Gastroesophageal sphincter (tissue), 3 donors: ENCODE data around the gene CD7.

Source experiments
- EP300 ChIP-seq: sonication (generic); formaldehyde crosslinking; IDR thresholded peaks from one replicate; pipeline ENCODE4 v1.6.1; 2017; ENCODE audit warnings: antibody characterized with exemption, mild to moderate bottlenecking
- POLR2A ChIP-seq, 2 donors: fragments of 450-650 bp; IDR thresholded peaks; one replicate each; pipeline ENCODE4 v1.6.1; 2017; ENCODE audit warnings: antibody characterized with exemption in 2 of 2, mild to moderate bottlenecking in 2 of 2, moderate library complexity in 1 of 2
- POLR2AphosphoS5 ChIP-seq: sonication (generic); formaldehyde crosslinking; IDR thresholded peaks from one replicate; pipeline ENCODE4 v1.6.1; 2017; ENCODE audit warnings: antibody characterized with exemption
- TF ChIP-seq, protein P1 (sequence below), 4 experiments: fragments of 200-600 bp in 2 of 4; fragments of 450-650 bp in 2 of 4; sonication (generic) in 1 of 4; IDR thresholded peaks; one replicate each; pipeline ENCODE4 v1.5.1; 2017 to 2019; ENCODE audit warnings: antibody characterized with exemption in 4 of 4, mild to moderate bottlenecking in 2 of 4, moderate library complexity in 2 of 4

DNA sequence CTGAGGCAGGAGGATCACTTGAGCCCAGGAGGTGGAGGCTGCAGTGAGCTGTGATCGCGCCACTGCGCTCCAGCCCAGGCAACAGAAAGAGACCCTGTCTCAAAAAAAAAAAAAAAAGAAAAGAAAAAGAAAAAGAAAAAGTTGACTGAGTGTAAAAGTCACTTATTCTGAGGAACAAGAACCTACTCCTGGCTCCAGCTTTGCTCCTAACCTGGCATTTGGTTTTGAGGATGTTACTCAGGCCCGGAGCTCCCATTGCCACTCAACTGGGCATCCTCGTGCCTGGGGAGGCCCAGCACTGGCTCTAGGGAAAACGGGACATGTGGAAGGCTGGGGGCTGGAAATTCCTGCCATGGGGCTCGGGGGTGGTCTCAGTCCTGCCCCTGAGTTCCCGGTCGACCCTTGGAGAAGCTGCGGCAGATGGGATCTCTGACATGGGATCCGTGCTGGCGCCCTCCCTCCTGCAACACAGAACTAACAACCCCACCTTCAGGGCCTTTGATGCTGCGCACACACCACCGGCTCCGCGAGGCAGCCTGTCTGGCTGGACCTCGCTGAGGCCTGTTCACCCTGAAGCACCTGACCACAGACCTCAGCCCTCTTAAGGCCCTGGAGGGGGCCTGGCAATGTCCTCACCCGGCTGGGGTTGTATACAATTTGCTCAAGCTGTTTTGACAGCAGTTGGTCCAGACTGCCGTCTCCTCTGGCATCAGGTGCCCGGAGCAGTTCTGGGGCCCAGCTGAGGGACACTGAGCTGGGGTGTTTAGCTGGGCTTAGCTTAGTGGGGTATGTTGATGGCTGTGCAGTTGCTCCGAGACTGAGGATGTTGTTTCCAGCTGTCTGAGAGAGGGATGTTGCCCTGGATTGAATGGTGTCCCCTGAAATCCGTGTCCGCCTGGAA lies 12.3 kb downstream of the CD7 start:
- TF ChIP-seq, protein P1, sequence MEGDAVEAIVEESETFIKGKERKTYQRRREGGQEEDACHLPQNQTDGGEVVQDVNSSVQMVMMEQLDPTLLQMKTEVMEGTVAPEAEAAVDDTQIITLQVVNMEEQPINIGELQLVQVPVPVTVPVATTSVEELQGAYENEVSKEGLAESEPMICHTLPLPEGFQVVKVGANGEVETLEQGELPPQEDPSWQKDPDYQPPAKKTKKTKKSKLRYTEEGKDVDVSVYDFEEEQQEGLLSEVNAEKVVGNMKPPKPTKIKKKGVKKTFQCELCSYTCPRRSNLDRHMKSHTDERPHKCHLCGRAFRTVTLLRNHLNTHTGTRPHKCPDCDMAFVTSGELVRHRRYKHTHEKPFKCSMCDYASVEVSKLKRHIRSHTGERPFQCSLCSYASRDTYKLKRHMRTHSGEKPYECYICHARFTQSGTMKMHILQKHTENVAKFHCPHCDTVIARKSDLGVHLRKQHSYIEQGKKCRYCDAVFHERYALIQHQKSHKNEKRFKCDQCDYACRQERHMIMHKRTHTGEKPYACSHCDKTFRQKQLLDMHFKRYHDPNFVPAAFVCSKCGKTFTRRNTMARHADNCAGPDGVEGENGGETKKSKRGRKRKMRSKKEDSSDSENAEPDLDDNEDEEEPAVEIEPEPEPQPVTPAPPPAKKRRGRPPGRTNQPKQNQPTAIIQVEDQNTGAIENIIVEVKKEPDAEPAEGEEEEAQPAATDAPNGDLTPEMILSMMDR (IDR thresholded peaks at IDR 0.05) = no peak
- TF ChIP-seq POLR2AphosphoS5 (no peak), POLR2A (IDR thresholded peaks at IDR 0.05) (no peak), EP300 (no peak)
